ENCODE results near the gene CCDC158. TPM values are rescaled to one million over a fixed set of nuclear protein-coding genes. Genes with fewer than 3 reads are reported as not detected.

CCDC158 gene
- total and polyA plus RNA-seq, 10 of the 15 experiments (the other 5 are each of a cell fraction or from before 2014, with no cell fraction given) = not detected

DNA sequence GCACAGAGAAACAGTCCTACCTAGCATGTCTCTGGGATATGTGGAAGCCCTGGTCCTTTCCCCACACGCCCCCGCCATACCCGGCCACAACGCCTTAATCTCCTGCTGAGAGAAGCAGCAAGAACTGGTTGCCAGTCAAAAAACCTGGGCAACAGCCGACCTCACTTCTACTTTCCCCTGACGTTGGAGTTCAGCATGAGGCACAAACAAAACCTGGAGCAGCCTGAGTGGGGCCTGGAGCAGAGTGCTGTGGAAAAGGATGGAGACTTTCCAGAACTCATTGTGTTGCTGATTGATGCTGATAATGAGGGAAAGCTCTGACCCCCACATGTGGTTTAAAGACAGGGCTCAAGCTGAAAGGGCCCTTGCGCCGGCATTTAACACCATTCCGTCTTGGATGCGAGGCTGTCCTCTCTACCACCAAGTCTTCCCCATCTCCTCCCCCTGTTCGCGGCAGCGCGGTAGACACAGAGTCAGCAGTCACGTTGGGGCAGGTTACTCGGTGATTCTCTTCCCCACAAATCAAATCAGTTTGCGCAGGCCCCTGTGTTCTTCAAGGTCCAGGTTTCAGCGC is 666 bp downstream of the CCDC158 start:
- Histone ChIP-seq H3K4me3 (no peak overlapping the region), H2AFZ (ENCODE audit: control insufficient read depth, low read depth, low read length) (no peak overlapping the region), H3K79me2 (ENCODE audit: control insufficient read depth, insufficient read depth, low read length) (no peaks in the 10 kb centered on the region), H3K9me3 (replicated peaks; ENCODE audit: control insufficient read depth, insufficient read depth, low read length) (no peaks in the 10 kb centered on the region; the same call in 2 of the 3 replicates), H3K36me3 (ENCODE audit: control insufficient read depth in 2 of 2, insufficient read depth in 2 of 2, low read length in 1 of 2) (no peaks in the 10 kb centered on the region), H3K4me1 (ENCODE audit: control insufficient read depth, insufficient read depth, low read length) (no peaks in the 10 kb centered on the region), H4K20me1 (ENCODE audit: control insufficient read depth, insufficient read depth) (no peaks in the 10 kb centered on the region), H3K27ac (ENCODE audit: control insufficient read depth, insufficient read depth) (no peak overlapping the region), H3K27me3 (replicated peaks in 1 of 2; ENCODE audit: control insufficient read depth in 2 of 2, insufficient read depth in 2 of 2, low read length in 1 of 2) (no peaks in the 10 kb centered on the region; a peak in 1 of 4 replicates), H3K4me2 (ENCODE audit: control insufficient read depth, insufficient read depth) (no peak overlapping the region), H3K9ac (ENCODE audit: control insufficient read depth, insufficient read depth, low read length) (no peak overlapping the region)
- POLR2A ChIA-PET = no interaction called here
- ATAC-seq = no peak
- BruUV-seq (replicated peaks) = no TSS peak
- FAIRE-seq = no peak
- RAD21 ChIA-PET (ENCODE audit: unreplicated experiment) = no interaction called here
- intact Hi-C loops (cut with micrococcal nuclease; ENCODE audit: unreplicated experiment) (no loop called here), in situ Hi-C loops (cut with MboI) (no loop called here)
- SMC1A ChIA-PET (ENCODE audit: uncharacterized antibody, unreplicated experiment) = no interaction called here
- WGBS (ENCODE audit: insufficient coverage, insufficient replicate concordance, low lambda C conversion rate, missing lambda C conversion rate) = 78% methylated on average over 18 of the region's 18 CpGs
- CTCF ChIA-PET = interaction anchor here (1.0 kb wide), 1 partner anchor 82 kb away, joined by 3 read pairs; no protein-coding TSS in a partner anchor
- TF ChIP-seq HDGF (IDR thresholded peaks at IDR 0.05) (no peak), ZBED1 (IDR thresholded peaks at IDR 0.05; ENCODE audit: borderline replicate concordance) (no peak), SIX5 (IDR thresholded peaks at IDR 0.05; ENCODE audit: low read depth, low read length, severe bottlenecking) (no peak), ZNF384 (IDR thresholded peaks at IDR 0.05; ENCODE audit: borderline replicate concordance, low read depth, low read length) (no peak), RAD21 (IDR thresholded peaks at IDR 0.05; ENCODE audit: insufficient read depth, low read depth, low read length) (no peak), POLR2AphosphoS5 (IDR thresholded peaks at IDR 0.05; ENCODE audit: low read length) (no peak), ATF7 (IDR thresholded peaks at IDR 0.05; ENCODE audit: low read depth) (no peak)
- no peak for DNase-seq (ENCODE audit: low read depth, low spot score)

- FAIRE-seq = no peak
- in situ Hi-C loops (cut with MboI) (no loop called here), intact Hi-C loops (cut with micrococcal nuclease; ENCODE audit: unreplicated experiment) (no loop called here)
- no peaks in the 10 kb centered on the region for H3K4me1 ChIP-seq (ENCODE audit: control insufficient read depth, insufficient read depth, low read length)
- ChIA-PET POLR2A (no interaction called here), SMC1A (ENCODE audit: uncharacterized antibody, unreplicated experiment) (no interaction called here), CTCF (interaction anchor here (0.6 kb wide), 1 partner anchor 1336 kb away, joined by 3 read pairs; no protein-coding TSS in a partner anchor), RAD21 (ENCODE audit: unreplicated experiment) (interaction anchor here (0.6 kb wide), 1 partner anchor 24 kb away, joined by 4 read pairs; no protein-coding TSS in a partner anchor)
- no peaks in the 10 kb centered on the region for H3K36me3 ChIP-seq (ENCODE audit: control insufficient read depth in 2 of 2, insufficient read depth in 2 of 2, low read length in 1 of 2)
- H2AFZ ChIP-seq (ENCODE audit: control insufficient read depth, low read depth, low read length) = no peak overlapping the region
- ATAC-seq = no peak
- no TSS peak for BruUV-seq (replicated peaks)
- H3K27ac ChIP-seq (ENCODE audit: control insufficient read depth, insufficient read depth) = no peak overlapping the region
- no peak for DNase-seq (ENCODE audit: low read depth, low spot score)
- no peaks in the 10 kb centered on the region for H3K9me3 ChIP-seq (replicated peaks; ENCODE audit: control insufficient read depth, insufficient read depth, low read length)
- H3K4me3 ChIP-seq = no peak overlapping the region
- H3K9ac ChIP-seq (ENCODE audit: control insufficient read depth, insufficient read depth, low read length) = no peak overlapping the region
- no peaks in the 10 kb centered on the region for H3K27me3 ChIP-seq (replicated peaks in 1 of 2; ENCODE audit: control insufficient read depth in 2 of 2, insufficient read depth in 2 of 2, low read length in 1 of 2)
- H3K79me2 ChIP-seq (ENCODE audit: control insufficient read depth, insufficient read depth, low read length) = no peaks in the 10 kb centered on the region
- no peaks in the 10 kb centered on the region for H4K20me1 ChIP-seq (ENCODE audit: control insufficient read depth, insufficient read depth)
- H3K4me2 ChIP-seq (ENCODE audit: control insufficient read depth, insufficient read depth) = no peak overlapping the region
- 20% methylated on average over 3 of the region's 3 CpGs for WGBS (ENCODE audit: insufficient coverage, insufficient replicate concordance, low lambda C conversion rate, missing lambda C conversion rate)
- TF ChIP-seq SIX5 (IDR thresholded peaks at IDR 0.05; ENCODE audit: low read depth, low read length, severe bottlenecking) (no peak), RELB (IDR thresholded peaks at IDR 0.05; ENCODE audit: low read depth) (no peak), BHLHE40 (IDR thresholded peaks at IDR 0.05; ENCODE audit: borderline replicate concordance in 1 of 2, low read depth in 2 of 2, low read length in 1 of 2) (no peak), CEBPB (IDR thresholded peaks at IDR 0.05; ENCODE audit: borderline replicate concordance in 1 of 2, low read depth in 2 of 2, low read length in 2 of 2) (no peak), MTA2 (IDR thresholded peaks at IDR 0.05; ENCODE audit: low read depth) (no peak), REST (IDR thresholded peaks at IDR 0.05; ENCODE audit: low read depth, low read length) (no peak), GATAD2B (conservative IDR thresholded peaks at IDR 0.05; ENCODE audit: low read depth) (no peak)
Measured at GRCh38 chr4:76410636-76411035, 10.3 kb downstream of the CCDC158 start.

All from GM12878 (cell line).